ENCODE data around the gene CASK.

- TF ChIP-seq TAF1 (IDR thresholded peaks at IDR 0.05; ENCODE audit: borderline replicate concordance, low read depth, low read length) = no peak
- TF ChIP-seq POLR2A (IDR thresholded peaks at IDR 0.05; ENCODE audit: low read depth, low read length) = no peak
These were observed 23.7 kb upstream of the CASK start for GRCh38 chrX:41946989-41947612.
